Stomach (tissue), 9 donors: ENCODE data around the gene L3MBTL4. TPM values are rescaled to one million over a fixed set of nuclear protein-coding genes. Genes with fewer than 3 reads are reported as not detected.

Experiments used
- DNase-seq, 2 donors: peaks; one replicate each; pipeline versions ENCODE4 v3.0.0 to v3.0.0-alpha.2; 2013 to 2019
- H3K27ac ChIP-seq, 5 donors: fragments of 200-600 bp in 4 of 5; sonication (generic) in 4 of 5; one replicate each; pipeline ENCODE4 v1.5.1; 2013 to 2019; ENCODE audit warnings: mild to moderate bottlenecking in 1 of 5, moderate library complexity in 1 of 5
- H3K27me3 ChIP-seq, 3 donors: fragments of 200-600 bp; sonication (generic); one replicate each; pipeline ENCODE4 v1.5.1; 2017 to 2019; ENCODE audit warnings: mixed run types in 1 of 3
- H3K36me3 ChIP-seq, 4 donors: fragments of 200-600 bp; sonication (generic); 1 replicate in 3 of 4; 2 replicates in 1 of 4; pipeline ENCODE4 v1.5.1; 2016 to 2019
- H3K4me1 ChIP-seq, 4 donors: fragments of 200-600 bp; sonication (generic); one replicate each; pipeline ENCODE4 v1.5.1; 2016 to 2019
- H3K4me3 ChIP-seq, 4 donors: fragments of 200-600 bp; sonication (generic) in 3 of 4; one replicate each; pipeline ENCODE4 v1.5.1; 2016 to 2019; ENCODE audit warnings: mild to moderate bottlenecking in 1 of 4
- H3K9me3 ChIP-seq, 4 donors: fragments of 200-600 bp; sonication (generic); one replicate each; pipeline ENCODE4 v1.5.1; 2016 to 2019
- EP300 ChIP-seq: sonication (generic); formaldehyde crosslinking; IDR thresholded peaks from one replicate; pipeline ENCODE4 v1.6.1; 2017; ENCODE audit warnings: antibody characterized with exemption
- POLR2A ChIP-seq, 4 donors: fragments of 450-650 bp; IDR thresholded peaks; one replicate each; pipeline ENCODE4 v1.6.1; 2016; ENCODE audit warnings: antibody characterized with exemption in 4 of 4, control low read depth in 2 of 4, mild to moderate bottlenecking in 1 of 4, moderate library complexity in 1 of 4
- POLR2AphosphoS5 ChIP-seq, 3 donors: sonication (generic); formaldehyde crosslinking; IDR thresholded peaks; one replicate each; pipeline ENCODE4 v1.6.1; 2016; ENCODE audit warnings: antibody characterized with exemption in 3 of 3
- whole genome bisulfite sequencing, 5 donors: extraction: QIAGEN DNeasy Blood & Tissue Kit in 3 of 5; methylation state at CpG; one replicate each; pipeline versions ENCODE4 v1.1.5 to v1.1.7; 2013 to 2018; 5-methylcytosine and 5-hydroxymethylcytosine counted together
- intact Hi-C: fragments of 100-400 bp; cut with DNase I; formaldehyde crosslinking; loops from one replicate; pipeline ENCODE4 v1.15.1; 2023; ENCODE audit warnings: low total_unique reads
- polyA plus RNA-seq, 3 donors: library from polyadenylated mRNA; stranded (reverse); fragments of 200-250 nt; gene quantifications; one replicate each; pipeline ENCODE4 v1.2.3, GENCODE V29; 2013
- total RNA-seq, 5 donors: library from RNA; depleted of rRNA; stranded (reverse); fragments of >200 nt; gene quantifications; one replicate each; pipeline versions ENCODE4 v1.1.0 to v1.2.3, GENCODE V29; 2014 to 2016
- TF ChIP-seq, protein P1 (sequence below), 7 experiments: fragments of 450-650 bp in 4 of 7; fragments of 200-600 bp in 3 of 7; sonication (generic) in 3 of 7; IDR thresholded peaks; one replicate each; pipeline ENCODE4 v1.5.1; 2016 to 2019; ENCODE audit warnings: antibody characterized with exemption in 7 of 7, control low read depth in 2 of 7, mild to moderate bottlenecking in 1 of 7
- donor health status: healthy with polysubstance abuse.
- donor health status: Bipolar disorder and iron deficiency.
- donor health status: healthy.

L3MBTL4 gene
- total and polyA plus RNA-seq, 8 donors: 1.9 to 23.3 (median 7.6) TPM

GRCh38 chr18:6423289-6423688 lies 8.6 kb upstream of the L3MBTL4 start:
- Histone ChIP-seq H3K36me3 (no peaks in the 10 kb centered on the region), H3K27ac (no peak overlapping the region), H3K27me3 (no peaks in the 10 kb centered on the region), H3K4me1 (no peaks in the 10 kb centered on the region), H3K9me3 (no peaks in the 10 kb centered on the region), H3K4me3 (no peak overlapping the region)
- 61 to 80% (median 75%) methylated on average over 5 of the region's 5 CpGs for WGBS, 5 donors
- DNase-seq: no peak
- intact Hi-C loops: no loop called here
- no peak for TF ChIP-seq POLR2A (IDR thresholded peaks at IDR 0.05)
- TF ChIP-seq EP300: no peak
- TF ChIP-seq, protein P1, sequence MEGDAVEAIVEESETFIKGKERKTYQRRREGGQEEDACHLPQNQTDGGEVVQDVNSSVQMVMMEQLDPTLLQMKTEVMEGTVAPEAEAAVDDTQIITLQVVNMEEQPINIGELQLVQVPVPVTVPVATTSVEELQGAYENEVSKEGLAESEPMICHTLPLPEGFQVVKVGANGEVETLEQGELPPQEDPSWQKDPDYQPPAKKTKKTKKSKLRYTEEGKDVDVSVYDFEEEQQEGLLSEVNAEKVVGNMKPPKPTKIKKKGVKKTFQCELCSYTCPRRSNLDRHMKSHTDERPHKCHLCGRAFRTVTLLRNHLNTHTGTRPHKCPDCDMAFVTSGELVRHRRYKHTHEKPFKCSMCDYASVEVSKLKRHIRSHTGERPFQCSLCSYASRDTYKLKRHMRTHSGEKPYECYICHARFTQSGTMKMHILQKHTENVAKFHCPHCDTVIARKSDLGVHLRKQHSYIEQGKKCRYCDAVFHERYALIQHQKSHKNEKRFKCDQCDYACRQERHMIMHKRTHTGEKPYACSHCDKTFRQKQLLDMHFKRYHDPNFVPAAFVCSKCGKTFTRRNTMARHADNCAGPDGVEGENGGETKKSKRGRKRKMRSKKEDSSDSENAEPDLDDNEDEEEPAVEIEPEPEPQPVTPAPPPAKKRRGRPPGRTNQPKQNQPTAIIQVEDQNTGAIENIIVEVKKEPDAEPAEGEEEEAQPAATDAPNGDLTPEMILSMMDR (IDR thresholded peaks at IDR 0.05): no peak
- no peak for TF ChIP-seq POLR2AphosphoS5 (IDR thresholded peaks at IDR 0.05)

- Histone ChIP-seq H3K4me3 (peak overlapping the region; percentile 71 to 89 (median 86)), H3K27me3 (peaks cover 0 to 9% (median 0%) of the 10 kb centered on the region in 3 donors), H3K36me3 (no peaks in the 10 kb centered on the region), H3K4me1 (peaks cover 0 to 24% (median 11%) of the 10 kb centered on the region in 4 donors), H3K27ac (peak overlapping the region; percentile 93 to 97 (median 95)), H3K9me3 (no peaks in the 10 kb centered on the region)
- peak; percentile 84 to 88 for DNase-seq
- intact Hi-C loops: no loop called here
- WGBS, 5 donors: 0 to 4% (median 3%) methylated on average over 11 to 68 of the region's 68 CpGs
- TF ChIP-seq POLR2A (IDR thresholded peaks at IDR 0.05) (no peak), EP300 (no peak), POLR2AphosphoS5 (IDR thresholded peaks at IDR 0.05) (peak in 1 of 3 donors; percentile 33)
- TF ChIP-seq, protein P1 (IDR thresholded peaks at IDR 0.05): peak in 2 of 7 experiments; percentile 15 to 36
These were observed 491 bp downstream of the L3MBTL4 start for GRCh38 chr18:6414118-6414722.

DNA sequence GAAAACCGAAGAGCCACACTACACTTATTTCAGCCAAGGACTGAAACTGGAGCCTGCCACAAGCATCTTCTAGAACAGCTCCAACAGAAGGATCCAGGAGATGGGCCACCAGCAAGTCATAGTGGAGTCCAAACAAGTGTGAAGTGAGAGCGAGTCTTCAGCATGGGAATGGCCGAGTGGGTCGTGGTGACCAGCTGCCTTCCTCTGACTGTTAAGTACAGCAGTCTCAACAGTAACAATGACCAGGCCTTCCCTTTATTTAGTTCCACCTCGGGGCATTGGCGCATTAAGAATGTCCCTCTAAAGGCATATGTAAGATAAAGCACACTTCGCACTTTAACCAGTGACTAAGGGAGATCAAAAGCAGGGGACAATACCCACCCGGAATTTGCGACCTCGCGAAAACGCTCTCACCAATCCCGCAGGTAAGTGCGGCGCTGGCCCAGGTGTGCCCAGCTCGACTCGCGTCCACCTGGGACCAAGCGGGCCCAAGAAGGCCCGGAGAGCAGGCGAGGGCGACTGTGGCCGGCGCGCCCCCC lies 1.1 kb downstream of the L3MBTL4 start:
- intact Hi-C loops: no loop called here

DNA sequence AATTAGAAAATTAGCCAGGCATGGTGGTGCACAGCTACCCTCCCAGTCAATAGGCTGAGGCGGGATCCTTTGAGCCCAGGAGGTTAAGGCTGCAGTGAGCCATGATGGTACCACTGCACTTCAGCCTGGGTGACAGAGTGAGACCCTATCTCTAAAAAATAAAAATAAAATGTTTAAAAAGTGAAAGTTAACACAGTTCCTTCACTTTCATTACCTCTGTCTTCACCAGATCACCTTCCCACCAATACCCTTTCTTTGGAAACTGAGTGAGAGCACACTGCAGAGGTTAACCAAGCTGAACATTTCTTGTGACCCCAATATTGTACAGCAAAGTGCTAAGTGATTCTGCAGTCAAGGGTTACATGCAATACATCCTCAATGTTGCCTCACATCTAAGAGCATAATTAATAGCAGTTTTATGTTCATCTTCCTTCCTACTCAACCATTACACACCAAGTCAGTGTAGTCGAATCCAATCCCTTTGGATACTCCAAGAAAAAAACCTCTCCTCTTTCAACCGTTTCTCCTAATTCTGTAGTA lies 1.7 kb downstream of the L3MBTL4 start:
- Histone ChIP-seq H3K4me1 (peaks cover 0 to 24% (median 11%) of the 10 kb centered on the region in 4 donors), H3K27me3 (peaks cover 0 to 9% (median 0%) of the 10 kb centered on the region in 3 donors), H3K36me3 (no peaks in the 10 kb centered on the region), H3K27ac (peak overlapping the region in 3 of 5 donors; percentile 95 to 96 (median 95)), H3K9me3 (no peaks in the 10 kb centered on the region), H3K4me3 (peak overlapping the region in 1 of 4 donors; percentile 71)
- WGBS, 5 donors: 73 to 81% (median 78%) methylated on average over 3 of the region's 3 CpGs
- TF ChIP-seq EP300 (no peak), POLR2AphosphoS5 (IDR thresholded peaks at IDR 0.05) (no peak), POLR2A (IDR thresholded peaks at IDR 0.05) (no peak)
- TF ChIP-seq, protein P1 (IDR thresholded peaks at IDR 0.05): no peak
- intact Hi-C loops: no loop called here
- no peak for DNase-seq

More for the DNA sequence above, 1.1 kb downstream of the L3MBTL4 start:
- H3K4me1 ChIP-seq: peaks cover 0 to 24% (median 11%) of the 10 kb centered on the region in 4 donors
- TF ChIP-seq POLR2A (IDR thresholded peaks at IDR 0.05) (no peak), EP300 (no peak), POLR2AphosphoS5 (IDR thresholded peaks at IDR 0.05) (no peak)
- TF ChIP-seq, protein P1 (IDR thresholded peaks at IDR 0.05): no peak
- peaks cover 0 to 9% (median 0%) of the 10 kb centered on the region in 3 donors for H3K27me3 ChIP-seq
- H3K4me3 ChIP-seq: peak overlapping the region; percentile 71 to 89 (median 86)
- H3K27ac ChIP-seq: peak overlapping the region; percentile 93 to 97 (median 95)
- no peaks in the 10 kb centered on the region for H3K9me3 ChIP-seq
- DNase-seq: peak in 1 of 2 donors; percentile 35
- H3K36me3 ChIP-seq: no peaks in the 10 kb centered on the region
- 14 to 19% (median 15%) methylated on average over 19 to 25 of the region's 25 CpGs for WGBS, 5 donors
